ENCODE results near the gene RNU7-1. TPM values are rescaled to one million over a fixed set of nuclear protein-coding genes. Genes with fewer than 3 reads are reported as not detected.

Gene RNU7-1
- total RNA-seq, 1 donor from 2014 or later = not detected

- DNase-seq (ENCODE audit: low spot score) = no peak
- H3K27ac Mint-ChIP-seq = peak overlapping the region; percentile 86
- intact Hi-C loops (cut with micrococcal nuclease) = loop anchor here (5.0 kb wide), 1 partner anchor 183 kb away; the partner anchor contains the start of gene LAG3
- H3K4me1 Mint-ChIP-seq (ENCODE audit: low read depth) = peaks cover 74% of the 10 kb centered on the region
- H3K4me3 Mint-ChIP-seq = peak overlapping the region; percentile 98
- no peaks in the 10 kb centered on the region for H3K27me3 Mint-ChIP-seq (ENCODE audit: insufficient read depth)
- peaks cover 63% of the 10 kb centered on the region for H3K36me3 Mint-ChIP-seq (ENCODE audit: low read depth)
- no peaks in the 10 kb centered on the region for H3K9me3 Mint-ChIP-seq
Observed at GRCh38 chr12:6955108-6956020, 11.7 kb downstream of the RNU7-1 start.

GRCh38 chr12:6956021-6956727 lies 12.6 kb downstream of the RNU7-1 start:
- DNase-seq (ENCODE audit: low spot score) = no peak
- Mint-ChIP-seq H3K4me1 (ENCODE audit: low read depth) (peaks cover 75% of the 10 kb centered on the region), H3K9me3 (no peaks in the 10 kb centered on the region), H3K4me3 (peak overlapping the region; percentile 60), H3K27me3 (ENCODE audit: insufficient read depth) (no peaks in the 10 kb centered on the region), H3K27ac (peak overlapping the region; percentile 66), H3K36me3 (ENCODE audit: low read depth) (peaks cover 68% of the 10 kb centered on the region)
- intact Hi-C loops (cut with micrococcal nuclease) = loop anchor here (5.0 kb wide), 1 partner anchor 184 kb away; the partner anchor contains the start of gene LAG3

- DNase-seq (ENCODE audit: low spot score) = no peak
- peak overlapping the region; percentile 96 for H3K27ac Mint-ChIP-seq
Observed at GRCh38 chr12:6957151-6957701, 13.6 kb downstream of the RNU7-1 start.

GRCh38 chr12:6957741-6958608 lies 14.4 kb downstream of the RNU7-1 start:
- H3K4me3 Mint-ChIP-seq = peak overlapping the region; percentile 91
- H3K4me1 Mint-ChIP-seq (ENCODE audit: low read depth) = peaks cover 80% of the 10 kb centered on the region
- no peaks in the 10 kb centered on the region for H3K9me3 Mint-ChIP-seq
- H3K27ac Mint-ChIP-seq = peak overlapping the region; percentile 96
- DNase-seq (ENCODE audit: low spot score) = no peak
- H3K27me3 Mint-ChIP-seq (ENCODE audit: insufficient read depth) = no peaks in the 10 kb centered on the region
- H3K36me3 Mint-ChIP-seq (ENCODE audit: low read depth) = peaks cover 61% of the 10 kb centered on the region
- intact Hi-C loops (cut with micrococcal nuclease) = loop anchor here (5.0 kb wide), 1 partner anchor 186 kb away; the partner anchor contains the start of gene LAG3

More at GRCh38 chr12:6957151-6957701, 13.6 kb downstream of the RNU7-1 start:
- Mint-ChIP-seq H3K9me3 (no peaks in the 10 kb centered on the region), H3K27me3 (ENCODE audit: insufficient read depth) (no peaks in the 10 kb centered on the region), H3K4me3 (peak overlapping the region; percentile 91), H3K4me1 (ENCODE audit: low read depth) (peaks cover 85% of the 10 kb centered on the region), H3K36me3 (ENCODE audit: low read depth) (peaks cover 68% of the 10 kb centered on the region)
- intact Hi-C loops (cut with micrococcal nuclease) = loop anchor here (5.0 kb wide), 1 partner anchor 185 kb away; the partner anchor contains the start of gene LAG3

GRCh38 chr12:6958609-6959057 lies 15.0 kb downstream of the RNU7-1 start:
- peak overlapping the region; percentile 96 for H3K27ac Mint-ChIP-seq
- peaks cover 54% of the 10 kb centered on the region for H3K36me3 Mint-ChIP-seq (ENCODE audit: low read depth)
- no peak for DNase-seq (ENCODE audit: low spot score)
- no peaks in the 10 kb centered on the region for H3K27me3 Mint-ChIP-seq (ENCODE audit: insufficient read depth)
- intact Hi-C loops (cut with micrococcal nuclease) = loop anchor here (5.0 kb wide), 1 partner anchor 186 kb away; the partner anchor contains the start of gene LAG3
- H3K4me3 Mint-ChIP-seq = peak overlapping the region; percentile 91
- H3K4me1 Mint-ChIP-seq (ENCODE audit: low read depth) = peaks cover 75% of the 10 kb centered on the region
- no peaks in the 10 kb centered on the region for H3K9me3 Mint-ChIP-seq

GRCh38 chr12:6959058-6959804 lies 15.6 kb downstream of the RNU7-1 start:
- Mint-ChIP-seq H3K36me3 (ENCODE audit: low read depth) (peaks cover 48% of the 10 kb centered on the region), H3K27ac (peak overlapping the region; percentile 96), H3K27me3 (ENCODE audit: insufficient read depth) (no peaks in the 10 kb centered on the region), H3K4me3 (peak overlapping the region; percentile 91), H3K9me3 (no peaks in the 10 kb centered on the region), H3K4me1 (ENCODE audit: low read depth) (peaks cover 72% of the 10 kb centered on the region)
- DNase-seq (ENCODE audit: low spot score) = peak; percentile 67
- intact Hi-C loops (cut with micrococcal nuclease) = loop anchor here (5.0 kb wide), 1 partner anchor 187 kb away; the partner anchor contains the start of gene LAG3

GRCh38 chr12:6959805-6960592 lies 16.4 kb downstream of the RNU7-1 start:
- H3K36me3 Mint-ChIP-seq (ENCODE audit: low read depth) = peaks cover 44% of the 10 kb centered on the region
- H3K4me1 Mint-ChIP-seq (ENCODE audit: low read depth) = peaks cover 72% of the 10 kb centered on the region
- intact Hi-C loops (cut with micrococcal nuclease) = loop anchor here (2.0 to 5.0 kb wide), 3 partner anchors 59 to 188 kb away; partner anchors contain the start of genes LAG3, LPCAT3 and SPSB2
- DNase-seq (ENCODE audit: low spot score) = no peak
- peak overlapping the region; percentile 91 for H3K4me3 Mint-ChIP-seq
- no peaks in the 10 kb centered on the region for H3K9me3 Mint-ChIP-seq
- H3K27ac Mint-ChIP-seq = peak overlapping the region; percentile 98
- no peaks in the 10 kb centered on the region for H3K27me3 Mint-ChIP-seq (ENCODE audit: insufficient read depth)

GRCh38 chr12:6960593-6961277 lies 17.1 kb downstream of the RNU7-1 start:
- H3K27ac Mint-ChIP-seq = peak overlapping the region; percentile 98
- no peaks in the 10 kb centered on the region for H3K9me3 Mint-ChIP-seq
- peak; percentile 42 for DNase-seq (ENCODE audit: low spot score)
- peak overlapping the region; percentile 82 for H3K4me3 Mint-ChIP-seq
- no peaks in the 10 kb centered on the region for H3K27me3 Mint-ChIP-seq (ENCODE audit: insufficient read depth)
- intact Hi-C loops (cut with micrococcal nuclease) = loop anchor here (1.0 to 2.0 kb wide), 6 partner anchors 7 to 88 kb away; partner anchors contain the start of genes C12orf57, EMG1, LPCAT3 and PHB2
- H3K36me3 Mint-ChIP-seq (ENCODE audit: low read depth) = peaks cover 49% of the 10 kb centered on the region
- peaks cover 76% of the 10 kb centered on the region for H3K4me1 Mint-ChIP-seq (ENCODE audit: low read depth)

- H3K27ac Mint-ChIP-seq = peak overlapping the region; percentile 98
- H3K27me3 Mint-ChIP-seq (ENCODE audit: insufficient read depth) = no peaks in the 10 kb centered on the region
- no peaks in the 10 kb centered on the region for H3K9me3 Mint-ChIP-seq
- H3K4me1 Mint-ChIP-seq (ENCODE audit: low read depth) = peaks cover 74% of the 10 kb centered on the region
- intact Hi-C loops (cut with micrococcal nuclease) = loop anchor here (1.0 to 2.0 kb wide), 6 partner anchors 8 to 88 kb away; partner anchors contain the start of genes C12orf57, EMG1, LPCAT3 and PHB2
- peak overlapping the region; percentile 82 for H3K4me3 Mint-ChIP-seq
- H3K36me3 Mint-ChIP-seq (ENCODE audit: low read depth) = peaks cover 49% of the 10 kb centered on the region
- DNase-seq (ENCODE audit: low spot score) = peak; percentile 78
Observed at GRCh38 chr12:6961278-6961694, 17.7 kb downstream of the RNU7-1 start.

- Mint-ChIP-seq H3K4me1 (ENCODE audit: low read depth) (peaks cover 72% of the 10 kb centered on the region), H3K27me3 (ENCODE audit: insufficient read depth) (no peaks in the 10 kb centered on the region), H3K9me3 (no peaks in the 10 kb centered on the region), H3K36me3 (ENCODE audit: low read depth) (peaks cover 46% of the 10 kb centered on the region), H3K27ac (peak overlapping the region; percentile 98), H3K4me3 (peak overlapping the region; percentile 82)
- DNase-seq (ENCODE audit: low spot score) = no peak
- intact Hi-C loops (cut with micrococcal nuclease) = loop anchor here (1.0 to 2.0 kb wide), 6 partner anchors 8 to 89 kb away; partner anchors contain the start of genes C12orf57, EMG1, LPCAT3 and PHB2
Observed at GRCh38 chr12:6961695-6962284, 18.2 kb downstream of the RNU7-1 start.

Data from activated T-helper 1 cell treated with anti-CD3 and anti-CD28 coated beads, Interleukin-12 subunit alpha, Interleukin-12 subunit beta, Interleukin-2, Interleukin-4 antibody, amounts not matched to agents 30 ng/mL and 10 ng/mL and 1 ng/mL, durations not matched to agents 14 hours and 24 hours and 36 hours (primary cell).